Keratinocyte (primary cell): Measurements from ENCODE around the gene NTN3.

Experiments
- EZH2 ChIP-seq: IDR thresholded peaks from one replicate; pipeline ENCODE4 v1.6.1; 2012; ENCODE audit warnings: inconsistent platforms, mild to moderate bottlenecking, low read length, moderate library complexity
- TF ChIP-seq, protein P1 (sequence below), 3 experiments: IDR thresholded peaks in 1 of 3; conservative IDR thresholded peaks in 1 of 3; optimal IDR thresholded peaks in 1 of 3; 2 replicates in 2 of 3; 3 replicates in 1 of 3; pipeline versions ENCODE3 to v1.5.1; 2011; ENCODE audit warnings: low read length in 3 of 3, mild to moderate bottlenecking in 3 of 3, moderate library complexity in 2 of 3, control low read depth in 1 of 3, inconsistent platforms in 1 of 3; ENCODE audit not compliant: insufficient read depth in 2 of 3; ENCODE audit errors: extremely low read depth in 1 of 3

DNA sequence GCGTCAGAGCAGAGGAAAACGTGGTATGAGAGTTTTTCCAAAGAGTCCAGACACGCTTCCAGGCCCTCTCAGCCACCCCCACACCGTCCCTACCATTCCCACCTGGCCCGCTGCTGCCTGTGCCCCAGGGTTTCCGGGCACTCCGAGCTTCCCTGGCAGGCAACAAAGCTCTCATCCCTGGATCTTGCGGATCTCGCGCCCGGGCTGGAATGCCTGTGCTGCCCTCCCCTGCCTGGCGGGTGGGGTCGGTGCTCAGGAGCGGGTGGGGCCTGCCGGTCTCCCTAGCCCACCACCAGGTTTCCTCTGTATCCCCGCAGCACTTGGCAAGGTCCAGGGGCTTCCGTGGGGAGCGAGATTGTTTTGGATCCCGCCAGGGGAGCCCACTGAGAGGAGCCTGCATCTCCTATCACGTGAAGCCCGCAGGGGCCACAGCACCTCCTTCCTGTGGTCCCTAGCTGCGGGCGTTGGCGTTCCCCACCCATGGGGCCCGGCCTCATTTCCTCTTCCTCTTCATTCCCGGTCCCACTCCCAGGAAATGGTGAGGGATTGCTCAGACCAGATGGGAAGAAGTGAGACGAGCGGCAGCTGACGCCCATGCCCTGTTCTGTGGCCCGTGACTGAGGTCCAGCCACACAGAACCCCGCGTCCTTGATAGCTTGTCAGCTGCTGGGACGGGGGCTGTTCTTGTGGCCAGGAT is 14.9 kb downstream of the NTN3 start:
- TF ChIP-seq, protein P1, sequence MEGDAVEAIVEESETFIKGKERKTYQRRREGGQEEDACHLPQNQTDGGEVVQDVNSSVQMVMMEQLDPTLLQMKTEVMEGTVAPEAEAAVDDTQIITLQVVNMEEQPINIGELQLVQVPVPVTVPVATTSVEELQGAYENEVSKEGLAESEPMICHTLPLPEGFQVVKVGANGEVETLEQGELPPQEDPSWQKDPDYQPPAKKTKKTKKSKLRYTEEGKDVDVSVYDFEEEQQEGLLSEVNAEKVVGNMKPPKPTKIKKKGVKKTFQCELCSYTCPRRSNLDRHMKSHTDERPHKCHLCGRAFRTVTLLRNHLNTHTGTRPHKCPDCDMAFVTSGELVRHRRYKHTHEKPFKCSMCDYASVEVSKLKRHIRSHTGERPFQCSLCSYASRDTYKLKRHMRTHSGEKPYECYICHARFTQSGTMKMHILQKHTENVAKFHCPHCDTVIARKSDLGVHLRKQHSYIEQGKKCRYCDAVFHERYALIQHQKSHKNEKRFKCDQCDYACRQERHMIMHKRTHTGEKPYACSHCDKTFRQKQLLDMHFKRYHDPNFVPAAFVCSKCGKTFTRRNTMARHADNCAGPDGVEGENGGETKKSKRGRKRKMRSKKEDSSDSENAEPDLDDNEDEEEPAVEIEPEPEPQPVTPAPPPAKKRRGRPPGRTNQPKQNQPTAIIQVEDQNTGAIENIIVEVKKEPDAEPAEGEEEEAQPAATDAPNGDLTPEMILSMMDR (optimal IDR thresholded peaks at IDR 0.05 in 1 of 3, IDR thresholded peaks at IDR 0.05 in 1 of 3, conservative IDR thresholded peaks at IDR 0.05 in 1 of 3; ENCODE audit: extremely low read depth in 1 of 3, insufficient read depth in 2 of 3, low read length in 3 of 3), result no peak
- no peak for TF ChIP-seq EZH2
